ENCODE data around the gene NTHL1. TPM values are rescaled to one million over a fixed set of nuclear protein-coding genes. Genes with fewer than 3 reads are reported as not detected.

Gene NTHL1
- total and polyA plus RNA-seq, 2 donors (not counting 3 experiments of a cell fraction or from before 2014, with no cell fraction given): 39.8 to 65.8 TPM

DNA sequence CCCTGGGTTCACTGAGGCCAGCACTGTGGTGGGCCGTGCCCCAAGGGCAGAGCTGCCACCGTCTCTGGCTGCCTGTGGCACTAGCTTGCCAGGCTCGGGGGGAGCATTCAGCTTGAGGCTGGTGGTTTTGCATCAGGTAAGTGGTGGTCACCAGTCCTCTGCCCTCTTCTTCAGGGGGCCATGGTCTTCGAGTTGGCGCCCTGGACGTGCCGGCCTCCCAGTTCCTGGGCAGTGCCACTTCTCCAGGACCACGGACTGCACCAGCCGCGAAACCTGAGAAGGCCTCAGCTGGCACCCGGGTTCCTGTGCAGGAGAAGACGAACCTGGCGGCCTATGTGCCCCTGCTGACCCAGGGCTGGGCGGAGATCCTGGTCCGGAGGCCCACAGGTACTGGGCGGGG lies 32.4 kb upstream of the NTHL1 start:
- Histone ChIP-seq H3K9me3 (replicated peaks; ENCODE audit: control insufficient read depth, insufficient read depth, low read length) (no peaks in the 10 kb centered on the region), H4K20me1 (replicated peaks; ENCODE audit: control insufficient read depth, extremely low read depth, insufficient read depth, low read length) (no peaks in the 10 kb centered on the region), H3K27ac (ENCODE audit: insufficient read depth, low read depth, low read length) (no peak overlapping the region), H3K36me3 (ENCODE audit: control insufficient read depth in 2 of 2, extremely low read depth in 1 of 2, insufficient read depth in 2 of 2, low read length in 2 of 2) (peaks cover 0 to 60% of the 10 kb centered on the region in 2 experiments), H2AFZ (ENCODE audit: low read depth, low read length) (no peak overlapping the region), H3K9ac (replicated peaks; ENCODE audit: extremely low read depth, insufficient read depth, low read length) (no peak overlapping the region), H3K4me1 (ENCODE audit: control insufficient read depth, extremely low read depth, insufficient read depth, low read length) (no peaks in the 10 kb centered on the region), H3K79me2 (ENCODE audit: control insufficient read depth, insufficient read depth, low read length) (no peaks in the 10 kb centered on the region), H3K4me3 (replicated peaks in 1 of 3; ENCODE audit: insufficient read depth in 1 of 3, low read depth in 1 of 3, low read length in 3 of 3) (no peak overlapping the region), H3K4me2 (ENCODE audit: insufficient read depth, low read length) (no peak overlapping the region), H3K9me1 (replicated peaks; ENCODE audit: control insufficient read depth, extremely low read depth, insufficient read depth, low read length) (no peaks in the 10 kb centered on the region), H3K27me3 (ENCODE audit: control insufficient read depth in 2 of 2, insufficient read depth in 2 of 2, low read length in 2 of 2) (no peaks in the 10 kb centered on the region)
- no TSS peak for BruUV-seq (replicated peaks)
- FAIRE-seq (no peak), DNase-seq (ENCODE audit: low read depth, low spot score) (no peak)
- TF ChIP-seq POLR2A (IDR thresholded peaks at IDR 0.05; ENCODE audit: low read depth, low read length) (no peak), MYC (IDR thresholded peaks at IDR 0.05; ENCODE audit: low read depth, low read length) (no peak), GATA2 (IDR thresholded peaks at IDR 0.05; ENCODE audit: insufficient read depth, insufficient read length, low read depth, low read length) (no peak), POLR2AphosphoS5 (IDR thresholded peaks at IDR 0.05; ENCODE audit: insufficient read depth, low read depth, low read length) (no peak), JUN (IDR thresholded peaks at IDR 0.05; ENCODE audit: borderline replicate concordance, insufficient read depth, insufficient read length, low read depth) (no peak), FOS (IDR thresholded peaks at IDR 0.05; ENCODE audit: borderline replicate concordance, insufficient read depth, low read length) (no peak), EZH2 (IDR thresholded peaks at IDR 0.05; ENCODE audit: borderline replicate concordance, low read depth, low read length, severe bottlenecking) (no peak)
- TF ChIP-seq, protein P1, sequence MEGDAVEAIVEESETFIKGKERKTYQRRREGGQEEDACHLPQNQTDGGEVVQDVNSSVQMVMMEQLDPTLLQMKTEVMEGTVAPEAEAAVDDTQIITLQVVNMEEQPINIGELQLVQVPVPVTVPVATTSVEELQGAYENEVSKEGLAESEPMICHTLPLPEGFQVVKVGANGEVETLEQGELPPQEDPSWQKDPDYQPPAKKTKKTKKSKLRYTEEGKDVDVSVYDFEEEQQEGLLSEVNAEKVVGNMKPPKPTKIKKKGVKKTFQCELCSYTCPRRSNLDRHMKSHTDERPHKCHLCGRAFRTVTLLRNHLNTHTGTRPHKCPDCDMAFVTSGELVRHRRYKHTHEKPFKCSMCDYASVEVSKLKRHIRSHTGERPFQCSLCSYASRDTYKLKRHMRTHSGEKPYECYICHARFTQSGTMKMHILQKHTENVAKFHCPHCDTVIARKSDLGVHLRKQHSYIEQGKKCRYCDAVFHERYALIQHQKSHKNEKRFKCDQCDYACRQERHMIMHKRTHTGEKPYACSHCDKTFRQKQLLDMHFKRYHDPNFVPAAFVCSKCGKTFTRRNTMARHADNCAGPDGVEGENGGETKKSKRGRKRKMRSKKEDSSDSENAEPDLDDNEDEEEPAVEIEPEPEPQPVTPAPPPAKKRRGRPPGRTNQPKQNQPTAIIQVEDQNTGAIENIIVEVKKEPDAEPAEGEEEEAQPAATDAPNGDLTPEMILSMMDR (IDR thresholded peaks at IDR 0.05; ENCODE audit: extremely low read depth in 1 of 2, insufficient read depth in 1 of 2, low read depth in 1 of 2, low read length in 2 of 2): no peak
- TF ChIP-seq, protein P2, sequence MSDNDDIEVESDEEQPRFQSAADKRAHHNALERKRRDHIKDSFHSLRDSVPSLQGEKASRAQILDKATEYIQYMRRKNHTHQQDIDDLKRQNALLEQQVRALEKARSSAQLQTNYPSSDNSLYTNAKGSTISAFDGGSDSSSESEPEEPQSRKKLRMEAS (IDR thresholded peaks at IDR 0.05; ENCODE audit: insufficient read depth, insufficient read length): no peak
- intact Hi-C loops (cut with micrococcal nuclease): no loop called here
- ChIA-PET CTCF (interaction anchor here (1.4 to 2.2 kb wide), 2 partner anchors 11 to 58 kb away, joined by 4 to 6 read pairs; no protein-coding TSS in a partner anchor), POLR2A (no interaction called here)
- dilution Hi-C loops (cut with MboI; ENCODE audit: extremely low pct_ligation_motif_present, low sequenced_read_pairs): no loop called here

Measured in endothelial cell of umbilical vein (primary cell).